Glutamatergic neuron (in vitro differentiated cells): ENCODE data around the gene CAPG. TPM values are rescaled to one million over a fixed set of nuclear protein-coding genes. Genes with fewer than 3 reads are reported as not detected.

Experiments used
- DNase-seq: peaks from one replicate; pipeline ENCODE4 v3.0.0; 2022
- H3K27ac Mint-ChIP-seq: one replicate; pipeline ENCODE4 v1.8.0; 2020; ENCODE audit warnings: mild to moderate bottlenecking, mixed read lengths, inconsistent platforms; ENCODE audit not compliant: unreplicated experiment
- H3K27me3 Mint-ChIP-seq: one replicate; pipeline ENCODE4 v1.8.0; 2020; ENCODE audit warnings: mild to moderate bottlenecking, moderate library complexity, mixed read lengths, inconsistent platforms; ENCODE audit not compliant: unreplicated experiment
- H3K36me3 Mint-ChIP-seq: one replicate; pipeline ENCODE4 v1.8.0; 2020; ENCODE audit warnings: mild to moderate bottlenecking, mixed read lengths, inconsistent platforms; ENCODE audit not compliant: unreplicated experiment
- H3K4me1 Mint-ChIP-seq: one replicate; pipeline ENCODE4 v1.8.0; 2020; ENCODE audit warnings: mild to moderate bottlenecking, low read depth, mixed read lengths, inconsistent platforms; ENCODE audit not compliant: unreplicated experiment
- H3K4me3 Mint-ChIP-seq: one replicate; pipeline ENCODE4 v1.8.0; 2020; ENCODE audit warnings: mild to moderate bottlenecking, mixed read lengths, inconsistent platforms; ENCODE audit not compliant: unreplicated experiment
- H3K9me3 Mint-ChIP-seq: one replicate; pipeline ENCODE4 v1.8.0; 2020; ENCODE audit warnings: mild to moderate bottlenecking, moderate library complexity, mixed read lengths, inconsistent platforms; ENCODE audit not compliant: unreplicated experiment
- CTCF ChIP-seq: fragments of 200-600 bp; sonication (generic); IDR thresholded peaks from one replicate; pipeline ENCODE4 v1.5.0; 2021; ENCODE audit not compliant: partially characterized antibody, unreplicated experiment
- total RNA-seq: library from RNA; stranded (reverse); fragmentation: NEBNext Ultra II Directional; extraction: Animal tissue kit (Norgen Biotek cat#: 25700); gene quantifications from one replicate; pipeline ENCODE4 v1.2.1, GENCODE V29; 2021; ENCODE audit not compliant: unreplicated experiment

Gene CAPG
- total RNA-seq, 1 donor from 2014 or later: 15.5 TPM

DNA sequence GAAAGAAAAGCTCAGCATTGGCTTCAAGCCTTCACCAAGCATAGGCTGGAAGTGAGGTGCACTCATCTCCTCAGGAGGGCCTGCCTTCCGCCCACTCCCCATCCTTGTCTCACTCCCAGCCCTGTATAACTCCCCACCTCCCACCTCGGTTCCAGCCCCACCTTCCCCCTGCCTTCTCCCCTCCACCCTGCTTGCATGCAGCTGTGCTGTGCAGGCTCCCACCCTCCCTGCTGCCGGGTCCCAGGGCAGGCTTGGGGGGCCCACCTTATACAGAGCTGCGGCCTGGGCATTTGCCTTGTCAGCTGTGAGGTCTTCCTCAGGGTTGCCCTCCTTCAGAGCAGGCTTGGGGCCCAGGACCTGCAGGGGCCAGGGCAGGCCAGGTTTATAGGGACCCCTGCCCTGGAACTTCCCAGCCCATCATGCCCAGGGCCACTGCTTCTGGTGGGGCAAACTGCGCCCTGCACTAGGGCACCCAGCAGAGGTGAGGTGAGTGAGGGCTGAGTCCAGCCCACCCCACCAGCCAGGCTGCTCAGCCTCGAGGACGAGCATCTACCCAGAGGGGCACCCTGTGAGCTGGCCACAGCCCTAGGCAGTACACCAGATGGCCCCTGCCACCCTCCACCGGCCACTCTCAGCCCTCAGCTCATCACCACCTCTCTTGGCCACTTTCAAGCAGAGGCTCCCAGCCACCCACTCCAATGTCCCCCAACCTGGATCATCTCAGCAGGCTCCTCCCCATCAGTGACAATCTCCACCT, 11.6 kb downstream of the CAPG start:
- H3K4me3 Mint-ChIP-seq: no peak overlapping the region
- no peaks in the 10 kb centered on the region for H3K4me1 Mint-ChIP-seq
- peaks cover 11% of the 10 kb centered on the region for H3K36me3 Mint-ChIP-seq
- no peak overlapping the region for H3K27ac Mint-ChIP-seq
- TF ChIP-seq CTCF: no peak
- H3K9me3 Mint-ChIP-seq: peaks cover 1% of the 10 kb centered on the region
- DNase-seq: no peak
- peaks cover 5% of the 10 kb centered on the region for H3K27me3 Mint-ChIP-seq

DNA sequence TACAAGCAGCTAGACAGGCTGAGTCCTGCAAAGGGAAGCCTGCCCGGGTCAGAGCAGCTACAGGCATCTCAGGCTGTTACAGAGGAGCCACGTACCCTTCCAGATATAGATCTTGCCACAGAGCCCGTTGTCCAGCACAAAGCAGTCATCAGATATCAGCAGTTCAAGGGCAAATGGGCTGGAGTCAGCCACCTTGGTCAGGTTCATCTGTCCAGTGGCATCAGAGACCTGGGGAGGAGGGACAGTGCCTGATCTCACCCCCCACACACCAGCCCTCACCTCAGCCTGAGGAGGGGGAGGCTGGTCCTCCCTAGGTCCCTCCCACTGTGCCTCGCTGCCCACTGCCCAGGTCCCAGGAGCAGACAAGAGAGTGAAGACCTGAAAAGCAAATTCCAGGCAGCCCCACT, 12.2 kb downstream of the CAPG start:
- Mint-ChIP-seq H3K36me3 (peaks cover 6% of the 10 kb centered on the region), H3K4me1 (no peaks in the 10 kb centered on the region), H3K9me3 (peaks cover 1% of the 10 kb centered on the region), H3K27me3 (peaks cover 5% of the 10 kb centered on the region), H3K27ac (no peak overlapping the region), H3K4me3 (no peak overlapping the region)
- TF ChIP-seq CTCF: no peak
- DNase-seq: no peak

GRCh38 chr2:85396531-85397470, 13.4 kb downstream of the CAPG start:
- Mint-ChIP-seq H3K27me3 (peaks cover 5% of the 10 kb centered on the region), H3K4me3 (no peak overlapping the region), H3K36me3 (peaks cover 6% of the 10 kb centered on the region), H3K27ac (no peak overlapping the region), H3K4me1 (no peaks in the 10 kb centered on the region), H3K9me3 (peaks cover 1% of the 10 kb centered on the region)
- no peak for DNase-seq
- TF ChIP-seq CTCF: no peak

DNA sequence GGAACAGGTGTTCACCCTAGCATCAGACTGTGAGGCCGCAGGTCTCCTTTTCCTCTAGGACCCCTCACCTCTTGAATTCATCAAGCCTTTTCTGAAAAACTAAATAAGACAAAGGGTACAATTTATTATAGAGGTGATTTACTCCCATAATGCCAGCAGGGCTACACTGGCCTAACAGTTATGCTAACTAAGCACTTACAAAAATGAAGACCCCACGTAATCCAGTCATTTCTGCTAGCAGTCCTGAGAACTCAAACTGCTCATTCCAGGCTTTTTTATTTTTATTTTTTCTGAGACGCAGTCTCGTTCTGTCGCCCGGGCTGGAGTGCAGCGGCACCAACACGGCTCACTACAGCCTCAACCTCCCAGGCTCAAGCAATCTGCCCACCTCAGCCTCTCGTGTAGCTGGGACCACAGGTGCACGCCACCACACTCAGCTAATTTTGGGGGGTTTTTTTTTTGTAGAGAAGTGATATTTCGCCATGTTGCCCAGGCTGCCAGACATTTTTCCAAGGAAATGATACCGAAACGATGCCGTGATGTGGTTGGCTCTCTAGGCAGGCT, 14.2 kb downstream of the CAPG start:
- no peaks in the 10 kb centered on the region for H3K4me1 Mint-ChIP-seq
- H3K27ac Mint-ChIP-seq: no peak overlapping the region
- no peak overlapping the region for H3K4me3 Mint-ChIP-seq
- no peak for TF ChIP-seq CTCF
- H3K9me3 Mint-ChIP-seq: peaks cover 1% of the 10 kb centered on the region
- H3K36me3 Mint-ChIP-seq: peaks cover 6% of the 10 kb centered on the region
- DNase-seq: no peak
- H3K27me3 Mint-ChIP-seq: peaks cover 5% of the 10 kb centered on the region
